ENCODE results near the gene FOXL1. TPM values are rescaled to one million over a fixed set of nuclear protein-coding genes. Genes with fewer than 3 reads are reported as not detected.
A peak's percentile ranks its signal among the peaks of the same experiment; 100 is the strongest.

Gene FOXL1
- total RNA-seq, 1 donor from 2014 or later = 0.32 TPM

DNA sequence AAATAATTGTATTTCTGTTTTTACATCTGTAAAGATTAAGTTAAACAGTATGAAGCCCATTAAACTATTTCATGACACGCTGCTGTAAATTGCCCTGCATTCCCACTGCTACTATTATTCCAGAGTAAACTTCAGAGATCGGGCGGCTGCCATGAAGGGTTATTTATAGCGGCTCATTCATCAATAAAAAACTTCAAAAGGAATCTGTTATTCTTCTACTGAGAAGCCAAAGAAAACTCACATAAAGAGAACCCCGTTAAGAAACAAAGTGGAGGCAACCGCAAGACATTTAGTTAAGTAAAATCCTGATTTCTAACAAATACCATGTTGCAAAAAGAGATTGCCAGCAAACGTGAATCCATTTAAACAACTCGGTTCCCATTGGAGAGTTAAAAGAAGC is 16.4 kb downstream of the FOXL1 start:
- intact Hi-C loops (cut with micrococcal nuclease) = no loop called here
- no peak for ATAC-seq

DNA sequence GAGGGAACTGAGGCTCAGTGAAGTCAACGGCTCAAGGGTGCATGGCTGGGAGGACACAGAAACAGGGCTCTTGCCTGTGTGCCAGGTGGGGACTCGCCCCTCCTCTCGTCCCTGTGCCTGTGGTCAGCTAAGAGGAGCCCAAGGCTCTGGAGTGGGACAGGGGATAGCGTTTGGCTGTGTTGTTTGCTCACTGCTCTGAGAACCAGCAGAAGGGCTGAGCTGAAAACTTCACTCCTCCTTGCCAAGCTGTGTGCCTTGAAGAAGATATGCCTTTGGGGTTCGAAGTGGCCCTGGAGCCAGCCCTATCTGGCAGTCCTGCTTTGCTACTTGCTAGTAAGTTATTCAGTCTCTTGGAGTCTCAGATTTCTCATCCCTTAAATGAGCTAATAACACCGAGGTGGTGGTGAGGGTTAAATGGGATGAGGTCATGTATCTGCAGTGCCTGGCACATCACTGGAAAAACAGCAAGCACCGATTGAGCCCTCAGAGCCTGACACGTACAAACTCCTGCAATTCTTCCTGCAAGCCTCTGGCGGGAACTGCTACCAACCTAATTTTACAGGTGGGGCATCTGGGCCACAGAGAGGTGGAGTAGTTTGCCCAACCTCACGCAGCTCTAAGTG is 17.7 kb downstream of the FOXL1 start:
- intact Hi-C loops (cut with micrococcal nuclease) = no loop called here
- ATAC-seq (no peak), DNase-seq (no peak)

More for the DNA sequence above, 16.4 kb downstream of the FOXL1 start:
- DNase-seq = no peak

GRCh38 chr16:86597126-86597879 is 19.0 kb downstream of the FOXL1 start:
- intact Hi-C loops (cut with micrococcal nuclease) = no loop called here
- no peak for ATAC-seq
- DNase-seq = no peak

GRCh38 chr16:86597880-86598606 is 19.7 kb downstream of the FOXL1 start:
- ATAC-seq (no peak), DNase-seq (no peak)
- intact Hi-C loops (cut with micrococcal nuclease) = no loop called here

DNA sequence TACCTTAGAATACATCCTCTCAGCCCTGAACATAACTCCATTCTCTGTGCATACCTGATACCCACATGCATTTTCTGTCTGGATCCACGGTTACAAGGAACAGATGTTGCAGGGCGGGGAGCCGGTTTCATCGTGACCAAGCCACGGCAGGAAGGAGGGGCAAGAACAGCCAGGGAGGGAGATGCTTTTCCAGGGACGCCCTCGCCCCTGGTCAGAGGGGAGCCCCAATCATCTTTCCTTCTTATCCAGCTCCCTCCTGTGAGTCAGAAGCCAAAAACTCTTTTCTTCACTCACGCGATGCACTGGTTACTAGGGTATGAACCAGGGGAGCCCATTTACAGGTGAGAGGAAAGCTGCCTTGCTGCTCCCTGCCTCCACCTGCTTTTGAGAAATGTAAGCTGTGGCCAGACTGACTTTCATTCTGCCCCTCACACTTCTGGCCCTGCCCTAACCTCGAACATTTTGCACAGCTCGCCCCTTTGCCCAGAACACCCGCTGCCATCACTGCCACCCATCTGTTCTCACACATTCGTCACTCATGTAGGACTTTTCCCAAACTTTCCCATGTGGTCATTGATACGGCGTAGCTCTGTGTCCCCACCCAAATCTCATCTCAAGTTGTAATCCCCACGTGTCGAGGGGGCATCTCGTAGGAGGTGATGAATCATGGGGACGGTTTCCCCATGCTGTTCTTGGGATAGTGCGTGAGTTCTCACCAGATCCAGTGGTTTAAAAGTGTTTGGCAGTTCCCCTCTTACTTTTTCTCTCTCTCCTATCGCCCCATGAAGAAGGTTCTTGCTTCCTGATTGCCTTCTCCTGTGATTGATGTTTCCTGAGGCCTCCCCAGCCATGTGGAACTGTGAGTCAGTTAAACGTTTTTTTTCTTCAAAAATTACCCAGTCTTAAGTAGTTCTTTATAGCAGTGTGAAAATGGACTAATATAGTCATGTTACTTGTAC is 20.5 kb downstream of the FOXL1 start:
- no peak for ATAC-seq
- intact Hi-C loops (cut with micrococcal nuclease) = no loop called here
- no peak for DNase-seq

DNA sequence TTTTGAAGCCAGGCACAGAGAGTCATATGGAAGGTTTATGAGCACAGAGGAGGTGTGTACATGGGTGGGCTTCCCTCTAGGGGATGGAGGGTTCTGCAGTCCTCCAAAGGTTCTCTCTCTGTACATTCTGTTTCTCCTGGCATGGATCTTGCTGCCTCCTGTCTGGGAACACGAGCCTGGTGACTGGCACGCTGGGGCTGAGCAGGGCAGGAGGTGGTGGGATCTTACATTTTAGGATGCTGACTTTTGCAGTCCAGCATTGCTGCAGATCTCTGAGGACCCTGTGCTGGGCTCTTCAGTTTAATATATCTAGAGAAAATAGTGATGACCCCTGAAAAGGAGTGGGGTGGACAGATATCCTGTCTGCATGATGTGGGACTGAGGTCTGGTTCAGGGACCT is 23.0 kb downstream of the FOXL1 start:
- ATAC-seq (no peak), DNase-seq (no peak)
- intact Hi-C loops (cut with micrococcal nuclease) = no loop called here

DNA sequence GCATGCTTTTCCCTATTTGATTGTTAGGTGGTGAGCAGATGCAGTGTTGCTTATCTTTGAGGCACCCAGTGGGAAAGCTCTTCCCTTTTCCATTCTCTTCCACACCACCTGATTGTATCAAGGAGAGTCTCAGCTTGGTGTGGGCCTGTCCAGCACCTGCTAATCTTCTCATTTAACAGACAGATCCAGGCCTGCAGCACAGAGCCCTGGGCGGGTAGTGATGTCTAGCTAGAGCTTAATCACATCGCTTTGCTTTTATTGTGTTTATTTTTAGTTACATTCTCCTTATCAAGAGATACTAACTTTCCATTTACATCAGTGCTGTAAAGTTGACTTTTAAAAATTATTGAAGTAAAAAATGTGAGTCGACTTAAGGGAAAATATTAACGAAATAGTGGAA is 24.2 kb downstream of the FOXL1 start:
- DNase-seq (no peak), ATAC-seq (no peak)
- intact Hi-C loops (cut with micrococcal nuclease) = no loop called here

DNA sequence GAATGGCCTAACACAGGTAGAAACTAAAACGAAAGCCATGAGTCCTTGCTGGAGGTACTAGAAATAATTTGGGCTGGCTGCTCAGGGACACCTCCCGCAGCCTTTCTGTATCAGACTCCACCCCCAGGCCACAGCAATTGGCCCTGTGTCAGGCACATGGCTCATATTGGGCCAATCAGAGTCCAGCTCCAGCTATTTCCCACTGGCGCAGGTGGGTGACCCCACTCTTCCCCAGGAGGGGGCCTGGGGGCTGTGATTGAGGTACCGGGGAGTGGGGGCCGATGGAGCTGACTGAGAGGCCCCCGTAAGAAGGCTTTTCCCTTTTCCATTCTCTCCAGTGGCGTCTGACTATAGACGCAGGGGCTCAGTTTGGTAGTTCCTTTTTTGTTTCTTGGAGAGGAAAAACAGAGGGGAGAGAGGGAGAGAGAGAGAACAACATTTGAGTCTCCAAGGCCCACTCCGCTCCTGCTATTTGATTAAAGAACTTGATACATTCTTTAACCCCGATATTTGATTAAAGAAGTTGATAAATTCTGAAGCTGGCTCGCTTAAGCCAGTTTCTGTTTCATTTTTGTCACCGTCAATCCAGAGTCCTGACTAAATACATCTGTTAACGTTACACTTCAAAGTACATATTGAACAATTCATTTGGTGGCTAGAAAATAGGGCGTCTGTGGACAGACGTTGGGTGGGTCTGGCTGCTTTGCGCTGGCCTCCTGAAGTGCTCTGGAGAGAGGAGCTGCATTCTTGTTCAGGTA is 26.3 kb downstream of the FOXL1 start:
- intact Hi-C loops (cut with micrococcal nuclease) = no loop called here
- ATAC-seq = no peak
- DNase-seq = no peak

DNA sequence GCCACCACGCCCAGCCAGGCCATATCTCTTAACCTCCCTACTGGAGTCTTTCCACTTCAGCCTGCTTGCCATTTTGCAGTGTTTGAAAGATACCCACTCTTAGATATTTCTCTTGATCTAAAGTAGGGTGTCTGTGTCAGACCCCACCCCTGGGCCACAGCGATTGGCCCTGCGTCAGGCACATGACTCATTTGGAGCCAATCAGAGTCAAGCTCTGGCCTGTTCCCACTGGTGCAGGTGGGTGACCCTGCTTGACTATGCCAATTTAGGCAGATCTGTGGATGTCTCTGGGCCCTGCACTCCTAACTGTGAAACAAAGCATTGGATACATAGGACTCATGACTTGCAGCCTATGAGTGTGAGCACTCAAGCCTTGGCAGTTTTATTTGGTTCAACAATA is 27.6 kb downstream of the FOXL1 start:
- intact Hi-C loops (cut with micrococcal nuclease) = no loop called here
- ATAC-seq = no peak
- no peak for DNase-seq

DNA sequence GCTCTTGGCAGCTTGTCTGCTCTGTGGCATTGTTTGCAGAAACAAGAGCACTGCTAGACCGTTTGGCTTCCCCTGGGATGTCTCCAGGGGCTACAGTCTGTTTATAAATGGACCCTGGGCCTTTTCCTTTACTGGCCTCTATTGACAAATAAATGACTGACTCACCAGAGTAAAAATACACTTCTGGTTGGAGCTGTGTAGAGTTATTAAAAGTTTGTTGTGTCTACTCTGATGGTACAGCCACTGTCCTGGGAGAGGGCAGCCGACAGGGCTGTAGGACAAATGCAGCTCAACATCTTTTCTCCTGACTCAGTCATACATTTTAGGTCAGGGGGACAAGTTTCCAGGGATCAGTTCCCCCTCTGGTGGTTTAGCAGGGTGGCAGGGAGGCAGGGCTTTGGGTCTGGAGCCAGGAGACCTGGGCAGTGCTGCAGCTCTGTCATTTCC is 30.0 kb downstream of the FOXL1 start:
- DNase-seq (no peak), ATAC-seq (no peak)
- intact Hi-C loops (cut with micrococcal nuclease) = no loop called here

DNA sequence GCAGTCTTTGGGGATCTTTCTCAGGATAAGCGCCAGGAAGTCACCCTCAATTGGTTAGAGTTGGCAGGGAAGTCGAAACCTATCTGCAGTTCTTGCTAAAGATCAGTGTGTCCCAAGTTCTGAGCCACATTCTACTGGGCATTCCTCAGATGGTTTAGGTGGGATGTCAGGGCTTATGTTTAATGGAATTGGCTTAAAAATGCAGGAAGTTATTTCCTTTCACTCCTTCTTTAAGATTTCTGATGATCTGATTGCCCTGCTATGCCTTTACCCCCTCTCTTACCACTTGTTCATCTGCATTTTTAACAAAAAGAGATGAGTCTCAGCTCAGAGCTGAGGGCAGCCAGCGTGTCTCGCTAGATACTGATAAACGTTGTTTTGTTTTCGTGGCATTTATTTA is 30.8 kb downstream of the FOXL1 start:
- DNase-seq (no peak), ATAC-seq (no peak)
- intact Hi-C loops (cut with micrococcal nuclease) = no loop called here

DNA sequence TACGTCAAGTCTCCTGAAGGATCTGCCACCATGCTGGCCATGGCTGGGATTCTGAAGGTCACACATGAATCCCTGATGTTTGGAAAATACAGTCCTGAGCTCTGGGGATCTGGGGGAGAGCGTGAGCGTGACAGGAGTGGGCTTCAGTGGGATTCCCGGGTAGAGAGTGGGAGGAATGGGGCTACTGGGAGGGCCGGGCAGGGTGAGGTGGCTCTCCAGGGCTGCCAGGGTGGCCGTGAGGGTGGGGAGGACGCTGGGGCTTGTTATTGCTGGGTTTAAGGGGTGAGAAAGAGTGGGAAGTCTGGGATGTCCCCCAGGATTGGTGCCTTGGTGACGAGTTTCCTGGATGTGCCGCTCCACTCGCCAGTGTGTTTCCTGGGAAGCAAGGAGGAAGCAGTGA is 31.3 kb downstream of the FOXL1 start:
- intact Hi-C loops (cut with micrococcal nuclease) = no loop called here
- DNase-seq (no peak), ATAC-seq (no peak)

DNA sequence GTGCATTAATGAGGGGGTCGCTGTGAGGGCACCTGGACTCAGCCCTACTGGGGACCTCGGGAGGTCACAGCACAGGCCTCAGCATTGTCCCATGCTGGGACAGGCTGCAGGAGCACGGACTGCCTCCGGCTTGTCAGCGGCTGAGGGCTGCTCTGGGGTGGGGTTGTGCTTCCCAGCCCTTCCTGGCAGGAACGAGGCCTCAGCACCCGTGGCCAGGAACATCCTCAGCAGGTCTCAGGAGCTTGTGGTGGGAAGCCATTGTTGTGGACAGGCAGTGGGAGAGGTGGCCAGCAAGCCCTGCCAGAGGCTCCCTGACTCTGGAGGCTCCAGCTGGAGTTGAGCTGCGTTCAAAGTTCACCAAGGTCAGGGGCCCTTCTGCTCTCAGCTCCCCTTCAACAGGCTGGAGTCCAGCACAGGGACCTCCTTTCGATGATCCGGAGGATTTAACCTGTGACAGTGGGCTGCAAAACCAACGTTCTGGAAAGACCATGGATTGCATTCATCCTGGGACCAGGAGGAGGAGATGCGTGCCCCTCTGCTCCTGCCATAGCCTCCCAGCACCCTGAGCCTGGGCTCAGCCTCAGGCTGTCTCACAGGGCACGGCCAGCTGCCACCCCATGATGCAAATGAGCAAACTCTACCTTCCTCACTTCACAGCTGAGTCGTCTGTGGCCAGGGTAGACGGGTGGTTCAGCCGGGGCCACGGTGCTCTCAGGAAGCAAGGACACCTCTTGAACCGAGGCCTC is 32.6 kb downstream of the FOXL1 start:
- DNase-seq = peak; percentile 40
- ATAC-seq = peak; percentile 56
- intact Hi-C loops (cut with micrococcal nuclease) = no loop called here

DNA sequence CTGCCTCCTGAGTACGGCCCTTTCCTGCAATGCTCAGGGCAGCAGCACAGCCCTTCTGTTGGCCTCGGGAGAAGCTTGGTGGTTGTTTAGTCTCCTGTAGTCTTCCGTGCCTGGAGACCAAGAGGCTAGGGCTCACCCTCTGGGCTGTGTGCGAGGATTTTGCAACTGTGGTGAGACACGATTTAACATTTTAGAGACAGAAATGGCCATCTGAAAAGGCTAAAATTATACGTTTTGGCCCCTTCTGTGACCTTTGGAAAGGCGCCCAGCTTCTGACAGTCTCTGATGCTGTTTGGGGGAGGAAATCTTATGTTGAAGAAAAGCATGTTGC is 33.1 kb downstream of the FOXL1 start:
- intact Hi-C loops (cut with micrococcal nuclease) = no loop called here
- DNase-seq = peak; percentile 46
- peak; percentile 81 for ATAC-seq

DNA sequence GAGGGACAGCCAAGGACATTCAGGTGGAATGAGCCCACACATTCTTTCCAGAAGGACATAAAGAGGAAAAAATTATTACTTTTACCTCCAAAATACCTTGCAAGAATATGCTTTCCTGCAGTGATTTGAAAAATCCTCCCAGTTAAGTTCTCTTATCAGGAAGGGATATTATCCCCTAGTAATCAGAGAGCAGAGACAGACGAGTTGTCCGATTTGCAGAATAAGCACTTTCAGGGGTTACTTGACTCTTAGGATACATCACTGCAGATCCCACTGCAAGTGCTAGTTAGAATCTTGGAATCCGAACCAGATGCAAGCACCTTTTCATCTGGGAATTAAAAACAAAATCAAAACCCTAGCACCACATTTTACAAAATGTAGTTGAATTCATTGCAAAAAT is 33.6 kb downstream of the FOXL1 start:
- ATAC-seq = no peak
- intact Hi-C loops (cut with micrococcal nuclease) = no loop called here
- no peak for DNase-seq

GRCh38 chr16:86614699-86615098 is 36.4 kb downstream of the FOXL1 start:
- ATAC-seq (no peak), DNase-seq (no peak)
- intact Hi-C loops (cut with micrococcal nuclease) = no loop called here

DNA sequence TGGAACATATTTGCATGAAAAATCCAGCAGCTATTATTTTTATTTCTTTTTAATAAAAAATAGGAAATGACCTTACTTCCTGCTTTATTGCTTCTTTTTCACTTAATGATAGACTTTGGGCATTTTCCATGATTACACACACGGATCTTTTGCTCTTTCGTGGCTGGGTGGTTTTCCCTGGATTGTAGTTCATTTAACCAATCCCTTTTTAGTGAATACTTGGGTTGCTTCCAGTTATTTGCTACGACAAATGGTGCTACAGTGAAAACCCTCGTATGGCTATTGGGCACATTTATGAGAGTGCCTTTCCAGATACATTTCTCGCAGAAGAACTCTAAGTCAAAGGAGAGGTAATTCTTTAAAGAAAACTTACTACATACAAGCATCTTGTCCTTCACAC is 38.6 kb downstream of the FOXL1 start:
- intact Hi-C loops (cut with micrococcal nuclease) = no loop called here
- ATAC-seq = no peak
- DNase-seq = no peak
